H7 (cell line): ENCODE measurements around the gene IFFO2. TPM values are rescaled to one million over a fixed set of nuclear protein-coding genes. Genes with fewer than 3 reads are reported as not detected.

Experiments used
- DNase-seq: peaks from one replicate; pipeline ENCODE4 v3.0.0; 2012
- H3K27me3 ChIP-seq: 2 replicates; pipeline ENCODE4 v1.6.0; 2011; ENCODE audit warnings: mild to moderate bottlenecking, low read length; ENCODE audit not compliant: control insufficient read depth, insufficient read depth
- H3K36me3 ChIP-seq: replicated peaks from 2 replicates; pipeline ENCODE4 v1.5.1; 2011; ENCODE audit warnings: low read length; ENCODE audit not compliant: control insufficient read depth, insufficient read depth
- H3K4me3 ChIP-seq: 2 replicates; pipeline ENCODE4 v1.5.1; 2011; ENCODE audit warnings: low read depth, mild to moderate bottlenecking, control low read depth, low read length, moderate library complexity; ENCODE audit not compliant: insufficient read depth
- total RNA-seq: library from RNA; depleted of rRNA; stranded (reverse); fragments of >200 nt; shearing (Covaris generic); gene quantifications from 2 replicates; pipeline ENCODE4 v1.2.3, GENCODE V29; 2014

The IFFO2 gene
- total RNA-seq, 1 experiment from 2014 or later = 19.6 TPM

GRCh38 chr1:18962855-18963737 is 6.6 kb upstream of the IFFO2 start:
- no peaks in the 10 kb centered on the region for H3K36me3 ChIP-seq
- no peaks in the 10 kb centered on the region; the same call in 1 of the 2 replicates for H3K27me3 ChIP-seq
- no peak for DNase-seq

DNA sequence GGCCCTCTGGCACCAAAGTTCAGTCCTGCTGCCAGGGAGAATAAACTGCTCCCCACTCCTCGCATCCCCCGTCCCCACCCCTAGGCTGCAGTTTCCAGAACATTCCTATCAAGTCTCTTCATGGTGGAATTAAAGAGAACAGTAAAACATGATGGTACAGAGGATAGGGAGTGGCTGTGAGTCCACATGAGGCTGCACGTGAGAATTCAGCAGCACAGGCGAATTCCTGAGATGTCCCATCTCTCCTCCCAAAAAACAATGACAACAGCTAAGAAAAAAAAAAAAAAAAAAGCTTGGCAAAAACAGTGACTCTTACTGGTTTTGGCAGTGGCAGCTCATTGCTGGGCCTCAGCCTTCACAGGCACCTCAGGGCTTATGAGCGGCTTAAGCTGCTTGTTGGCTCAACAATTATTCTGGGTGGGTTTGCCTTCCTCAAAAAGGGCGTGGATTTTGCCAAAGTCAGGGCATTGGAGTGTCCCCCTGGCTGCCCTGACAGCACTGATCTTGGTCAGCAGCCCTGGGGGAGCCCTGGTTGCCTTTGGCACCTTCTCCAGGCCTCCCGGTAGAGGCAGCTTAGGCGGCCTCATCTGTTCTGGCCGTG is 5.7 kb upstream of the IFFO2 start:
- peaks cover 8% of the 10 kb centered on the region for H3K27me3 ChIP-seq
- DNase-seq = no peak
- no peaks in the 10 kb centered on the region for H3K36me3 ChIP-seq
- H3K4me3 ChIP-seq = no peak overlapping the region

More at GRCh38 chr1:18962855-18963737, 6.6 kb upstream of the IFFO2 start:
- no peak overlapping the region for H3K4me3 ChIP-seq

DNA sequence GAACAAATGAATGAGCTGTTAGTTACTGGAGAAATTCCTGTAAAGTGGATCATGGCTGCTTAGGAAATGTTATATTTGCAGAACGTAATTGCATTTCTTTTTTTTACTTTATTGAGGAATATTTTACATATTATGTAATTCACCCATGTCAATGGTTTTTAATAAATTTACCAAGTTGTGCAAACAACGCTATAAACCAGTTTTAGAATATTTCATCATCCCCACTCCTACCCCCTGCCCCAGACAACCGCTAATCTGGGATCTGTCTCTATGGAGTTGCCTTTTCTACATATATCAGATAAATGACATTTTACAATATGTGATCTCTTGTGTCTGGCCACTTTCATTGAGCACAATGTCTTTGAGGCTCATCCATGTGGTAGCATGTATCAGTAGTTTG is 4.3 kb upstream of the IFFO2 start:
- H3K36me3 ChIP-seq = no peaks in the 10 kb centered on the region
- DNase-seq = no peak
- peaks cover 11% of the 10 kb centered on the region for H3K27me3 ChIP-seq
- no peak overlapping the region for H3K4me3 ChIP-seq

GRCh38 chr1:18960409-18960808 is 3.9 kb upstream of the IFFO2 start:
- Histone ChIP-seq H3K36me3 (no peaks in the 10 kb centered on the region), H3K27me3 (peaks cover 14% of the 10 kb centered on the region), H3K4me3 (no peak overlapping the region)
- DNase-seq = no peak

DNA sequence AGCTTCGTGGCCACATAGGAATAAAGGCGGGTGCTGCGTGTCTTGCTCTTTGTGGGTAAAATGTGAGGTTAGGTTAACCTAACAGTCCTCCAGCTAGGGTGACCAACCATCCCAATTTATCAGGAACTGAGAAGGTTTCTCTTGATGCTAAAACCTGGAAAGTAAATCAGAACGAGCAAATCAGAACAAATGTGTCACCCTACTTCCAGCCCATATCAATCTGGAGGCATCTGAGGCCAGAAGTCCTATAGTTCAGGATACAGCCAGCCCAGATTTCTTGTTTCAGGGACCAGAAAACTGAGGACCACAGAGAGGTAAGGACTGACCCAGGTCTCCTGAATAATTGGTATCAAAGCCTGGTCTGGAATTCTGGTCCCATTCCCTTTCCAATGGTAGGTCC is 3.1 kb upstream of the IFFO2 start:
- Histone ChIP-seq H3K27me3 (peaks cover 17% of the 10 kb centered on the region), H3K36me3 (no peaks in the 10 kb centered on the region), H3K4me3 (no peak overlapping the region)
- no peak for DNase-seq

DNA sequence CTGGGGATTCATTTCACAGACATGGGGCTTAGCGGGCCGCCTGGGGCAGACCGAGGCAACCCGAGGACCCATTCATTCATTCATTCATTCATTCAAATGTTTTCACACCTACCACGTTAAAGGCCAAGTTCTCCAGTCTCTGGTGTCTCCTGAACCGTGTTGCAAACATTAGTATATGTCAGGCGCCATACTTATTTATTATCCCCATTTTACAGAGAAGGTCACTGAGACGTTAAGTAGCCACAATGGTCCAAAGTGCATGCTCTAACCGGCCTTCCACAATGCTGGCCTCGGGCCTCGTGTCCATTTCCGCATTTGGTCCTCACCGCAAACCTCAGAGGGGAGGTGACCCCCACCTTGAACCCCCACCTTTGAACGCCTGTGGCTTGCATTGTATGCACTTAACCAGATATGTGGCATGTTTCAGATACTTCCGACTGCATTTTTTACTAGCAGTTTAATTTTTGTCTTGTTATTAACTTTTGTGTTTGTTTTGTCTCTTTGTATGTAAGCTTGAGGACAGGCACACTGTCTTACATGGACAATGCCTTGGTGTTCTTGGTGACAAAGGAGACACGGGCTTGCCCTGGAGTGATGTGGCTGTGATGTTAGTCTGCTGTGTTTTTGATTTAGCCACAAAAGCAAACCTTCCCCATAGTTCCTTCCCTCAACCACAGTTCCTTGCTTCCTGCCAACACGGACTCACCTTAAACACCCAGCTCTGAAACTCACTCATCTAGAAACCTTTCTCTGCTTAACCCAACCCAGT is 1.2 kb upstream of the IFFO2 start:
- Histone ChIP-seq H3K4me3 (peak overlapping the region; percentile 78), H3K27me3 (peaks cover 17% of the 10 kb centered on the region), H3K36me3 (no peaks in the 10 kb centered on the region)
- DNase-seq = no peak

DNA sequence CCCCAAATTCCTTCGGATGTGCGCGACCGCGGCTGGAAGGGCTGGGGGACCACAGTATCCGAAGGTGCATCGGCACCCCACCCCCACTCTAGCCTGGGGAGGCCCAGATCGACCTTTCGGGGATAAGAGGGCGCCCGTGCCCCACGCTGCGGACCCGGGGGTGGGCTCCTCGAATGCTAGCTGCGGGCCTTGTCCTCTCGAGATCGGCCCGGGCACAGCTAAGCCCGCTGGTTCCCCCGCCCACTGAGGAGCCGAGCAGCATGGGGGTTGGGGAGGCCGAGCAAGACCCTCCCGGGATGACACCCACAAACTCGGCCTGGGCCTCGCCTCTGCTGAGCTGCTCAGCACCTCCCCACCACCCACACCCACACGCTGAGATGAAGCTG is 653 bp upstream of the IFFO2 start:
- peak; percentile 87 for DNase-seq
- Histone ChIP-seq H3K36me3 (no peaks in the 10 kb centered on the region), H3K27me3 (peaks cover 17% of the 10 kb centered on the region)

DNA sequence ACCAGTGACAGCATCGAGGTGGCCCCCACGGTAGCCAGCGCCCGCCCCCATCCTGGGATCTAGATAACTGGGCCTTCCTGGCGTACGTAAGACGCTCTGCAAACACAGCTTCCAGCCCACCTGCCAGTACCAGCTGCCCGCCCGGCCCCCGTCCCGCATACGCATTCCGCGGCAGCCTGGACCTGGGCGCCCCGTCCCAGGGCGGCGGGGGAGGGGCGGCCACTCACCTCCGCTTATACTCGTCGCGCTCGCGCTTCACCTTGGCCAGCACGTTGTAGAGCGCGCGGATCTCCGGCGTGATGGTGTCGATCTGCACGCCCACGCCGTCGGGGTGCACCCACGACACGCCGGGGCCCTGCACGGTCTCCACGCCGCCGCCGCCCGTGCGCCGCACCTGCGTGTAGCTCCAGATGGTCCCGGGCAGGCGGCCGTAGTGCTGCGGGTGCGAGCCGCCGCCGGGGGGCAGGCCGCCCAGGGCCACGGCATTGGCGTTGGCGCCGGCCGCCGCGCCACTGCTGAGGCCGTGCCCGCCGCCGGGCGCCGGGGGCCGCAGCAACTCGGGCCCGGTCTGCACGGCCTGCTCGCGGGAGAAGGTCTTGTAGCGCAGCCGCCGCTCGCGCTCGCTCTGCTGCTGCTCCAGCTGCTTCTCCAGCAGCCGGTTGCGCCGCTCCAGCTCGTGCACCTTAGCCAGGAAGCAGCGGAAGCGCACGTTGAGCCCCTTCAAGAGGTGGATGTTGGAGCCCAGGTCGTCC is 859 bp downstream of the IFFO2 start:
- peak; percentile 91 for DNase-seq
- Histone ChIP-seq H3K27me3 (peaks cover 17% of the 10 kb centered on the region), H3K4me3 (peak overlapping the region; percentile 75), H3K36me3 (no peaks in the 10 kb centered on the region)

More for the DNA sequence above, 653 bp upstream of the IFFO2 start:
- H3K4me3 ChIP-seq = peak overlapping the region; percentile 78

DNA sequence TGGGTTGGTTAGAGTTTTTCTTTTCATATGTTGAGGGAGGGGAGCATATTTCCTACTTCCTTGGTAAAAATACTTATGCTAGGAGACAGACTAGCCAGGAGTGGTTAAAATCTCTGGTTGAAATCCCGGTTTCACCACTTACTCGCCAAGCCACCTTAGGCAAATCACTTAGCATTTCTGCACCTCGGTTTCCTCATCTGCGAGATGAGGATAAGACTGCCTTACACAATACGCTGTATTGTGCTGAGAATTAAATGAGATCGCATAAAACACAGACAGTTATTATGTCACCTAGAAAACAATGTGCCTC is 1.4 kb downstream of the IFFO2 start:
- H3K27me3 ChIP-seq = peaks cover 17% of the 10 kb centered on the region
- no peak for DNase-seq
- no peaks in the 10 kb centered on the region for H3K36me3 ChIP-seq
- H3K4me3 ChIP-seq = peak overlapping the region; percentile 75

- DNase-seq = peak; percentile 40
- no peaks in the 10 kb centered on the region for H3K36me3 ChIP-seq
- peaks cover 17% of the 10 kb centered on the region for H3K27me3 ChIP-seq
- H3K4me3 ChIP-seq = peak overlapping the region; percentile 75; the same call in 1 of the 2 replicates
Measured at GRCh38 chr1:18954270-18955071, 2.0 kb downstream of the IFFO2 start.

- H3K36me3 ChIP-seq = no peaks in the 10 kb centered on the region
- DNase-seq = peak; percentile 32
- peaks cover 17% of the 10 kb centered on the region for H3K27me3 ChIP-seq
- H3K4me3 ChIP-seq = no peak overlapping the region
Measured at GRCh38 chr1:18953731-18954231, 2.7 kb downstream of the IFFO2 start.

DNA sequence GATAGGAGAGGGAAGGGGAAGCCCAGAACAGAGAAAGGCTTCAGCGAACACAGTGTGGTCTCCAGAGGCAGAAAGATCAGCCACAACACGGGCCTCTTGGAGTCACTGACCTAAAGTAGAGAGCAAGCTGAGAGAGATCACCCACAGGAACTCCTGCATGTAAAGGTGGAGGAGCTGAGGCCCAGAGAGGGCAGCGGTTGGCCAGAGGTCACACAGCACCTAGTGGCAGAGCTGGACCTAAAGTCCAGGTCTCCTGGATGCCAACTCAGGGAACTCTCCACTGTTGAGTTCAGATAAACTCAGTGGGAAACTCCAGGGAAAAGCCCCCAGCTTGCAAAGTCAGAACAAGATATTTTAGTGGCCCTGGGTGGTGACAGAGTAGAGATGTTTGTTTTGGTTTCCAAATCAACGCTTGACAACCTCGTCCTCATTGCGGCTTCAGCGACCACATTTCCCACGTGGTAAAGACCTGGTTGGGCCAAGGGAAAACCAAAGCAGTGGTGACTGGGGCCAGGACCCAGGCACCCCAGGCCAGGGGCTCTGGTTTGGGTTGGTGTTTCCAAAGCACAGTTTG is 4.6 kb downstream of the IFFO2 start:
- no peaks in the 10 kb centered on the region for H3K36me3 ChIP-seq
- peaks cover 6% of the 10 kb centered on the region; the same call in 1 of the 2 replicates for H3K27me3 ChIP-seq
- DNase-seq = no peak
- H3K4me3 ChIP-seq = no peak overlapping the region

DNA sequence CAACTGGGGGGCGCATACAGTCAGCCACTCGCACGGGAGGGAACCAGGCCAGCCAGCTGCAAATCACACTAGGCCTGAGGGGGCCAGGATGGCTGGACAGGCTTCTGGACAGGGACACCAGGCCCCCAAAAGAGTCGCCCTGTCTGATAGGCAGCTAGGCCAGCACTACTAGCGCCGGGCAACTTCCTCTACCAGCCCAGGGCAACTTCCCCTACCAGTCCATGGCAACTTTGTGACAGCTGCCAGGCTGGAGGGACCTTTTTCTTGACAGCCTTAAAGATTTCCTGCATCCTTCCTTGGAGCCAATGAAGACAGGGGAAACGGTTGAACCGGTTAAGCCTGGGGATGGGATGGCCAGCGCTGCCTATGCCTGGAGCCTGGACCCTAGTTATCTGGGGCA is 5.1 kb downstream of the IFFO2 start:
- Histone ChIP-seq H3K27me3 (peaks cover 6% of the 10 kb centered on the region; the same call in 1 of the 2 replicates), H3K4me3 (no peak overlapping the region), H3K36me3 (no peaks in the 10 kb centered on the region)
- no peak for DNase-seq
